K562 (cell line): ENCODE results near the gene EIF3K.

Experiments
- KDM1A ChIP-seq, 2 experiments: fragments of 450-650 bp; IDR thresholded peaks; 2 replicates each; pipeline ENCODE4 v1.6.1; 2016; ENCODE audit warnings: mild to moderate bottlenecking in 2 of 2
- KLF6 ChIP-seq: fragments of 250-450 bp; sonication (Bioruptor Pico); IDR thresholded peaks from 2 replicates; pipeline ENCODE4 v1.4.0; 2020; ENCODE audit warnings: mild to moderate bottlenecking, moderate library complexity, borderline replicate concordance
- SMC3 ChIP-seq: conservative IDR thresholded peaks from 2 replicates; pipeline ENCODE4 v1.6.1; 2011; ENCODE audit warnings: low read depth, low read length, improper control_type of control experiment; ENCODE audit not compliant: insufficient read depth
- XRCC5 ChIP-seq: fragments of 200-400 bp; formaldehyde crosslinking; IDR thresholded peaks from 2 replicates; pipeline ENCODE4 v1.6.1; 2017; ENCODE audit warnings: low read depth, mild to moderate bottlenecking, low read length
- ZBTB2 ChIP-seq: fragments of 450-650 bp; IDR thresholded peaks from 2 replicates; pipeline ENCODE4 v1.6.1; 2016; ENCODE audit warnings: antibody characterized with exemption
- ZBTB49 ChIP-seq: sonication (generic); formaldehyde crosslinking; IDR thresholded peaks from 2 replicates; pipeline ENCODE4 v1.8.0; 2022; ENCODE audit warnings: missing genetic modification reagents, mild to moderate bottlenecking, borderline replicate concordance
- TF ChIP-seq, protein P1 (sequence below), 2 experiments: fragments of 200-800 bp in 1 of 2; sonication (Bioruptor generic) in 1 of 2; sonication (generic) in 1 of 2; formaldehyde crosslinking in 1 of 2; IDR thresholded peaks in 1 of 2; conservative IDR thresholded peaks in 1 of 2; 2 replicates each; pipeline versions ENCODE4 v1.5.0 to v1.6.1; 2016 to 2020; ENCODE audit warnings: missing compliant biosample characterization in 1 of 2, missing genetic modification characterization in 1 of 2, missing genetic modification reagents in 1 of 2
- TF ChIP-seq, protein P2 (sequence below), 3 experiments: IDR thresholded peaks in 2 of 3; conservative IDR thresholded peaks in 1 of 3; 2 replicates each; pipeline ENCODE4 v1.5.1; 2011 to 2012; ENCODE audit warnings: low read length in 3 of 3, mild to moderate bottlenecking in 3 of 3, control low read depth in 2 of 3, improper control_type of control experiment in 1 of 3, inconsistent platforms in 1 of 3, low read depth in 1 of 3, mixed read lengths in 1 of 3, moderate library complexity in 1 of 3; ENCODE audit not compliant: insufficient read depth in 2 of 3
- TF ChIP-seq, protein P3 (sequence below): conservative IDR thresholded peaks from 2 replicates; pipeline ENCODE4 v1.6.1; 2011; ENCODE audit warnings: low read depth, mild to moderate bottlenecking, low read length; ENCODE audit not compliant: control insufficient read depth

GRCh38 chr19:38619361-38620174, 580 bp downstream of the EIF3K start:
- TF ChIP-seq, protein P1, sequence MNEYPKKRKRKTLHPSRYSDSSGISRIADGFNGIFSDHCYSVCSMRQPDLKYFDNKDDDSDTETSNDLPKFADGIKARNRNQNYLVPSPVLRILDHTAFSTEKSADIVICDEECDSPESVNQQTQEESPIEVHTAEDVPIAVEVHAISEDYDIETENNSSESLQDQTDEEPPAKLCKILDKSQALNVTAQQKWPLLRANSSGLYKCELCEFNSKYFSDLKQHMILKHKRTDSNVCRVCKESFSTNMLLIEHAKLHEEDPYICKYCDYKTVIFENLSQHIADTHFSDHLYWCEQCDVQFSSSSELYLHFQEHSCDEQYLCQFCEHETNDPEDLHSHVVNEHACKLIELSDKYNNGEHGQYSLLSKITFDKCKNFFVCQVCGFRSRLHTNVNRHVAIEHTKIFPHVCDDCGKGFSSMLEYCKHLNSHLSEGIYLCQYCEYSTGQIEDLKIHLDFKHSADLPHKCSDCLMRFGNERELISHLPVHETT (CRISPR knock-in tag; conservative IDR thresholded peaks at IDR 0.05 in 1 of 2, IDR thresholded peaks at IDR 0.05 in 1 of 2) = no peak
- TF ChIP-seq, protein P2, sequence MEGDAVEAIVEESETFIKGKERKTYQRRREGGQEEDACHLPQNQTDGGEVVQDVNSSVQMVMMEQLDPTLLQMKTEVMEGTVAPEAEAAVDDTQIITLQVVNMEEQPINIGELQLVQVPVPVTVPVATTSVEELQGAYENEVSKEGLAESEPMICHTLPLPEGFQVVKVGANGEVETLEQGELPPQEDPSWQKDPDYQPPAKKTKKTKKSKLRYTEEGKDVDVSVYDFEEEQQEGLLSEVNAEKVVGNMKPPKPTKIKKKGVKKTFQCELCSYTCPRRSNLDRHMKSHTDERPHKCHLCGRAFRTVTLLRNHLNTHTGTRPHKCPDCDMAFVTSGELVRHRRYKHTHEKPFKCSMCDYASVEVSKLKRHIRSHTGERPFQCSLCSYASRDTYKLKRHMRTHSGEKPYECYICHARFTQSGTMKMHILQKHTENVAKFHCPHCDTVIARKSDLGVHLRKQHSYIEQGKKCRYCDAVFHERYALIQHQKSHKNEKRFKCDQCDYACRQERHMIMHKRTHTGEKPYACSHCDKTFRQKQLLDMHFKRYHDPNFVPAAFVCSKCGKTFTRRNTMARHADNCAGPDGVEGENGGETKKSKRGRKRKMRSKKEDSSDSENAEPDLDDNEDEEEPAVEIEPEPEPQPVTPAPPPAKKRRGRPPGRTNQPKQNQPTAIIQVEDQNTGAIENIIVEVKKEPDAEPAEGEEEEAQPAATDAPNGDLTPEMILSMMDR (IDR thresholded peaks at IDR 0.05 in 2 of 3, conservative IDR thresholded peaks at IDR 0.05 in 1 of 3; ENCODE audit: insufficient read depth in 2 of 3, low read depth in 1 of 3, low read length in 3 of 3) = no peak
- TF ChIP-seq XRCC5 (no peak), ZBTB49 (CRISPR knock-in tag) (no peak), KDM1A (IDR thresholded peaks at IDR 0.05) (no peak), SMC3 (no peak), KLF6 (no peak), ZBTB2 (no peak)
- TF ChIP-seq, protein P3, sequence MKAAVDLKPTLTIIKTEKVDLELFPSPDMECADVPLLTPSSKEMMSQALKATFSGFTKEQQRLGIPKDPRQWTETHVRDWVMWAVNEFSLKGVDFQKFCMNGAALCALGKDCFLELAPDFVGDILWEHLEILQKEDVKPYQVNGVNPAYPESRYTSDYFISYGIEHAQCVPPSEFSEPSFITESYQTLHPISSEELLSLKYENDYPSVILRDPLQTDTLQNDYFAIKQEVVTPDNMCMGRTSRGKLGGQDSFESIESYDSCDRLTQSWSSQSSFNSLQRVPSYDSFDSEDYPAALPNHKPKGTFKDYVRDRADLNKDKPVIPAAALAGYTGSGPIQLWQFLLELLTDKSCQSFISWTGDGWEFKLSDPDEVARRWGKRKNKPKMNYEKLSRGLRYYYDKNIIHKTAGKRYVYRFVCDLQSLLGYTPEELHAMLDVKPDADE = no peak
